GM15510 (cell line): Measurements from ENCODE around the gene SPATA3.

ENCODE experiments used
- POLR2A ChIP-seq: IDR thresholded peaks from 3 replicates; pipeline ENCODE4 v1.6.1; 2011; ENCODE audit warnings: borderline replicate concordance; ENCODE audit not compliant: insufficient read length; ENCODE audit errors: extremely low read depth

The SPATA3 gene

GRCh38 chr2:231053846-231054245 lies 57.9 kb downstream of the SPATA3 start:
- TF ChIP-seq POLR2A, result no peak

- peak; percentile 62 for TF ChIP-seq POLR2A
Observed at GRCh38 chr2:231056453-231057416, 60.8 kb downstream of the SPATA3 start, which contains the start of gene PSMD1. Gene PSMD1 (plus strand): TSS chr2:231056867. CDS start chr2:231057026, 159 bp downstream.

- TF ChIP-seq POLR2A, result no peak
Observed at GRCh38 chr2:231057590-231057989, 61.7 kb downstream of the SPATA3 start.
